Activated T-cell treated with anti-CD3 and anti-CD28 coated beads for 48 hours (primary cell): ENCODE data around the gene ARL13A.
"Not testable (repeated sequence)": the region's sequence is repeated elsewhere in the genome, so short reads cannot be mapped to it uniquely, and the experiment has no call there.

Experiments used
- DNase-seq: peaks from one replicate; pipeline ENCODE4 v3.0.0-alpha.2; 2020; ENCODE audit warnings: low read depth

Gene ARL13A

DNA sequence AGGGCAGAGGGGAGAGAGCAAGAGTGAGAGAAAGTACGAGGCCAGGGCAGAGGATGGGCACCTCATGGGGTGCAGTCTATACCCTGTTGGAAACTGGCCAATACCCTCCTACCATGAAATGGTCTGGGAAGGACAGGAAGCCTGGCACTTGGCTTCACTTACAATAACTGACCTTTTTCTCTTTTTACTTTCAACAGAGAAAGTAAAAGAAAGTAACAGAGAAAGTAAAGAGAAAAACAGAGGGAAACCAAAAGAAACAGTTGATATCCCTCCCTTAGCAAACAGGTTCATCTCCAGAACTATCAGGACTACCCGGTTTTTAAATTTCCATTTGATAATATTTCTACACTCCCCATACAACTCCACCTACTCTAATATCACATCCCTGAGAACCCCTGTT is 20.6 kb downstream of the ARL13A start:
- no peak for DNase-seq

DNA sequence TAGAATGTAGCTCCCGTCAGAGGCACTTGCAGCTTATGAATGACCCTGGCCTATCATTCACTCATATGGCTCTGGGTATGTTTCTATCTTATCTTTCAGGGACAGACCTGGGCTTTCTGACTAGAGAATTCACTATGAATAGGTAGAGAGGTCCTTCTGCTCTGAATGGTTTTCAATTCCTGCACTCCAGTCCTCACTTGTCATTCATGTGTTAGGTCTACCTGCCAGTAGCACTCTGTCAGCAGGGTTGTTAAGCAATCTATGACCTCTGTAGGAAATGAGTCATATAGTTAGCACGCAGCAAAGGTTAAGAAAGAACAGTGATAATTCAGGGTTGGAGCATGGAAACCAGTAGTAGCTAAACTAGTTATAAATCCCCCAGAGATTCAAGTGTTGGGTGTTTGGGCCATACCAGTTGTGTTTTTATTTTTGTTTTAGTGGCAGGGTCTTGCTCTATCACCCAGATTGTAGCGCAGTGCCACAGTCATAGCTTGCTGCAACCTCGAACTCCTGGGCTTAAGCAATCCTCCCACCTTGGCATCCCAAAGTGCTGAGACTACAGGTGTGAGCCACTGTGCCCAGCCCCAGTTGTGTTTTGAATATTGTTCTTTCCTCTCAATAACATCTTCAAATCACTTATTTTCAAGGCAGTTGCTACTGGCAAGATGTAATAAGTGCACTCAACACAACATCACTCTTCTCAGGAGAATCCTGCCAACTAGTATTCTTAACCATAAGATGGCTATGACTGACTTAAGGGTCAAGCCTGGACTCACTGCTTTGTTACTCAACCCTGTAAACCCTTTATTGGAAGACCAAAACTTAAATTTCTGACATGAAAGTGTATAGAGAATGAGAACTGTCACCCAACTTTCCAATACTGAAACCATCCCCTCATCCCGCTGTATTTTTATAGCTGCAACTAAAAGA is 25.1 kb downstream of the ARL13A start:
- no peak for DNase-seq

DNA sequence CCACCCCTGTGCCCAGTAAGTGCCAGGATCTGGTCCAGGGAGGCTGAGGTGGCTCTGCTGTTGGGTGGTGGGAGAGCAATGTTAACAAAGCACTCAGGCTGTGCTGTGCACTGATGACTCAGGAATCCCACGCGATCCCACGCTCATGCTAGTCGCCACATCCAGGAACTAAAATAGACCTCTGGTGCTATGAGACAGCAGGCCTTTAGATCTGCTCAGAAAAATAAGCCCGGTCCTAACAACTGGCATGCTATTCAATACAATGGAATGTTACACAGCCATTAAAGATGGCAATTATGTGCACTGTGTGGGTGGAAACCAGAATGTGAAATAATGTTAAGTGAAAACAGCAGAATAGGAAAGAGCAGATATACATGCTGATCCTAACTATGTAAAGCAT is 26.0 kb downstream of the ARL13A start:
- peak; percentile 17 for DNase-seq

DNA sequence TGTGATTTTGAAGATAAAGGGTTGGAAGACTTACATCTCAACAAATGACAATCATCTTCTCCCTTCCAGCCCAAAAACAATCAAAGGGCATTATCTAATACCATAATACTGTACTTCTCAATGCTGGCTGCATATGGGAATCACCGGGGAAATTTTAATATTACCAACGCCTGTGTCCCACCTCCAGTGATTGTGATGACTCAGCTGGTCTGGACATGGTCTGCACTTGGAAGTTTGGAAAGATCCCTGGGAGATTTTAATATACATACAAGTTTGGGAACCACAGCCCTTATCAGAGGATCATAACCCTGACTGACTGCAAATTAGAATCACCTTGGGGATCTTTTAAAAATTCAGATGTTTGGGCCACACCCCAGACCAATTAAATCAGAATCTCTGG is 29.9 kb downstream of the ARL13A start:
- DNase-seq, result no peak

DNA sequence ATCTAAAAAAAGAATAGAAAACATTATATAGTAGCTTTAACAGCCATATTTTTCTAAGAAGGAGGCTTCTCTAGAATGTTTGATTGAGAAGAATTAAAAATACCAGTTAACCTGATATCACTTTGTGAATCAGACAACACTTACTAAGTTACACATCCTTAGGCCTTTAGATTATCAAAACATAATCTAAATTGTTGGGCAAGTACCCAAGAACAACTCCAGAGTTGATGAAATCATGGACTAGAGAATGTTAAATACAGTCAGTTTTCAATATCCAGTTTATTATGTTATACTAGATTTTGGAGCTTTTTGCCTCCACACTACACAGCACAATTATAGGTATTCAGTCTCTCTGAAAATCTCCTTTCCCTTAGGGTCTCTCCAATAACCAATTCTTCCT is 39.6 kb downstream of the ARL13A start:
- no peak for DNase-seq

DNA sequence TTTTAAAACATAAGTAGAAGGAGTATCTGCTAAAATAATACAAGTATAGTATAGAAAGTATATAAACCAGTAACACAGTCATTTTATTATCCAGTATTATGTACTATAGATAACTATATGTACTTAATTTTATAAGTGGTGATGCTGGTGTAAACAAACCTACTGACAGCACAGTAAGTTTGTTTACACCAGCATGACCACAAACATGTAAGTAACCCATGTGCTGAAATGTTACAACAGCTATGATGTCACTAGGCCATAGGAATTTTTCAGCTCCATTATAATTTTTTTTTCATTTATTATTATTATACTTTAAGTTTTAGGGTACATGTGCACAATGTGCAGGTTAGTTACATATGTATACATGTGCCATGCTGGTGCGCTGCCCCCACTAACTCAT is 42.5 kb downstream of the ARL13A start:
- DNase-seq, result not testable (repeated sequence)

DNA sequence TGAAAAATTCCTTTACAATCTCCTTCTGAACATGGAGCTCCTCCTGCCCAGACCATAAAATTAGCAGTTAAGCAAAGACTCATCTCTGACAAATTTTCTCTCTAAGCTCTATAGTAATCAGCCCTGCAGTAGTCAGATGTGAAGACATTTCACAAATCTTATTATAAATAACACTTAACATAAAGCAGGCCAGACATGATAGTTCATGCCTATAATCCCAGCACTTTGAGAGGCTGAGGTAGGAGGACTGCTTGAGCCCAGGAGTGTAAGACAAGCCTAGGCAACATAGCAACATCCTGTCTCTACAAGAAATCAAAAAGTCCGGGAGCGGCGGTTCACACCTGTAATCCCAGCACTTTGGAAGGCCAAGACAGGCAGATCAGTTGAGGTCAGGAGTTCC is 52.5 kb downstream of the ARL13A start:
- no peak for DNase-seq

DNA sequence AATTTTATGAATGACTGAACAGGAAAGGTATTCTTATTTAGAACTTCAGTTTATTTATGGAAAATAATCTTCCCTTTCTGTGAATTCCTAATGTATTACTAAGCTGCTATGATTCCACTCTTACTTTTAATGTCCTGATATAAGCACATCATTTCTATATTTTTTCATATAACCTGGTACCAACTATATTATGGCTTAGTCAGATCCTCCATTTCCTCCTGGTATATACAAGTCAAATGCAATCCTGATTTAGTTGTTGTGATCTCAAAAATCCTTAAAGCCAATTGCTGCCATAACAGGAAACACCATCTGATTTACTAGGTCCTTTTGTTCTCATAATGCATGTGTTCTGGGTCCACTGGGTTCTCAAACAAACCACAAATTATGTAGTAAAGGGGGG is 55.6 kb downstream of the ARL13A start:
- no peak for DNase-seq

DNA sequence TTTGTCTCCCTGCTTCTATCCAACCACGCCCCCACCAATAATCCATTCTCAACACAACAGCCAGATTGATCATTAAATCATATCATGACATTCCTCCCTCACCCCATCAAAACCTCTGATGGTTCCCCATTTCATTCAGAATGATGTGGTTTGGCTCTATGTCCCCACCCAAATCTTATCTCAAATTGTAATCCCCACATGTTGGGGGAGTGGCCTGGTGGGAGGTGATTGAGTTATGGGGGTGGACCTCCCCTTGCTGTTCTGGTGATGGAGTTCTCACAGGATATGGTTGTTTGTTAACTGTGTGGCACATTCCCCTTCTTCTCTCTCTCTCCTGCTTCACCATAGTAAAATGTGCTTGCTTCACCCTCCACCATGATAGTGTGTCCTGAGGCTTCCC is 59.1 kb downstream of the ARL13A start:
- DNase-seq, result no peak

DNA sequence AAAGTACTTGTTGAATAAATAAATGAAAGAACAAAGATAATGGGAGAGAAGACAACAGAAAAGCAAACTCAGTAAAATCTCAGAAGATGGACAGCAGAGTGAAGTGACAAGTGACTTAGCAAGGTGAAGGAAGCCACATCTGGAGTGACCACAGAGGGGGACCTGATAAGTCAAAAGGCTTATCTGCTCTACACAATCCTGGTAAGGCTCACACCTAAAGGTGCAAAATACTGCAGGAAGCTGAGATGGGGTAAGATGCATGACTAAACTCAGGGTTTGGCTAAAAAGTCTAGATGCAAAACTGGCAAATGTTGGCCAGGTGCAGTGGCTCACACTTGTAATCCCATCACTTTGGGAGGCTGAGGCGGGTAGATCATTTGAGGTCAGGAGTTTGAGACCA is 60.2 kb downstream of the ARL13A start:
- no peak for DNase-seq

DNA sequence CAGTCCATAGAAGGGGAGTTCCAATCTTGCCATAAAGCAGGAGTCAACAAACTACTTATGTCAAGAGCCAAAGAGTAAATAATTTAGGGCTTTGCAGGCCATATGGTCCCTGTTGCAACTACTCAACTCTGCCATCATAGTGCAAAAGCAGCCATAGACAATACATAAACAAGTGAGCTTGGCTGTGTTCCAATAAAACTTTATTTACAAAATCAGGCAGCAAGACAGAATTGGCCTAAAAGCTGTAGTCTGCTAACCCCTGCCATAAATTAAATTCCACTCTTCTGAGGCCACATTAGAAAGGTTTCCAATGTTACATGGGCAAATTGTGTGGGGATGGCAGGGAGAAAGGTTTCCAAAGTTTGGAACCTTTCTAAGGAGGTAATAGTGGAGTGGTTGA is 67.7 kb downstream of the ARL13A start:
- no peak for DNase-seq

DNA sequence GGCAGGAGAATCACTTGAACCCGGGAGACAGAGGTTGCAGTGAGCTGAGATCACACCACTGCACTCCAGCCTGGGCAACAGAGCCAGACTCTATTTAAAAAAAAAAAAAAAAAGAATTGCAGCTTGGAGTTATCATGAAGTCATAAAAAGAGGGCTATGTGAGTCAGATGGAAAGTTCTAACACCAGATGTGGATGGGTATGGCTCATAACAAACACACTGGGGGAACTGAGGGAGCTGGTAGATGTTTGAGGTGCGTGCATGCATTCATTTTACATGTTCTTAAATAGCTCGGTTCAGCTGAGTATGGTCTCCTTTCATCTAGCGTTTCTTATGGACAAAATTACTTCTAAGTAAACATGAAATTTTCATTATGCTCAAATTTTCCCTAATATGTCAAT is 70.7 kb downstream of the ARL13A start:
- no peak for DNase-seq
